Stimulated activated CD8-positive, alpha-beta memory T cell treated with anti-CD3 and anti-CD28 coated beads, Interleukin-7, amount 100 ng/mL, for 48 hours (primary cell): ENCODE results near the gene SNRPA.
"Not testable (repeated sequence)": the region's sequence is repeated elsewhere in the genome, so short reads cannot be mapped to it uniquely, and the experiment has no call there.

Source experiments
- DNase-seq, 2 donors: peaks; one replicate each; pipeline ENCODE4 v3.0.0-alpha.2; 2020; ENCODE audit warnings: low read depth in 1 of 2; ENCODE audit errors: extremely low read depth in 1 of 2

SNRPA gene

DNA sequence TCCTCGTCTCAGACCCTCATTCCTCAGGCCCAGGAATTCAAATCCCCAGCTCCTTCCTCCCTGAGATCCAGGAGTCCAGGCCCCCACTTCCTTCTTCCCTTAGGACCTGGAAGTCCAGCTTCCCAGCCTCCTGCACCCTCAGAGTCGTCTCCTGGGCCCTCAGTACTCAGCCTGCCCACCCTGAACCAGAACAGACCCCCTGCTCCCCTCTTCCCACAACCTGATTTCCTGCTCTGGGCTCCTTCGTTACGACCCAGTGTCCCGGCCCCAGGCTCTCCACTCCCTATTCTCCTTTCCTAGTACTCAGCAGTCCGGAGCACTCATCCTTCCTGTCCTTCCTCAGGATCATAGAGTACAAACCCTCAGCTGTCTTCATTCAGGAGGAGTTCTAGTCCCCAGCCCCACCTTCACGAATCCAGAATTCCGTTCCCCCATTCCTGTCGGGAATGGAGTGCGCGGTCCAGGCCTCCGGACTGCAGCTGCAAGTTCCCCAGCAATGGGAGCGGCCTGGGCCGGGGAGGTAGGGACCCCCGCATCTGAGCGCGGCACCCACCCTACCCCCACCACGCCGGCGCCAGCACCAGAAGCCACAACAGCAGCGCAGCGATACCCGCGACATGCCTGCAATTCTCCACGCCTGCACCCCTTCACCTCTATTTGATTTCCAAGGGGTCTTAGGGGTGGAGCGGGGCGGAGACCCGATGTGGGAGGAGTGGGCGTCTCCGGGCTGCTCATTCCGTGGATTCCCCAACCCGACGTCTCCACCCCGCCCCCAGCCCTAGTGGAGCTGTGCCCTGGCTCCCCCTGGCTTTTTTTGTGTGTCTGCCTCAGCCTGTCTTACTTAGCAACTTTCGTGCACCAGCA lies 60.7 kb downstream of the SNRPA start:
- DNase-seq, result no peak

DNA sequence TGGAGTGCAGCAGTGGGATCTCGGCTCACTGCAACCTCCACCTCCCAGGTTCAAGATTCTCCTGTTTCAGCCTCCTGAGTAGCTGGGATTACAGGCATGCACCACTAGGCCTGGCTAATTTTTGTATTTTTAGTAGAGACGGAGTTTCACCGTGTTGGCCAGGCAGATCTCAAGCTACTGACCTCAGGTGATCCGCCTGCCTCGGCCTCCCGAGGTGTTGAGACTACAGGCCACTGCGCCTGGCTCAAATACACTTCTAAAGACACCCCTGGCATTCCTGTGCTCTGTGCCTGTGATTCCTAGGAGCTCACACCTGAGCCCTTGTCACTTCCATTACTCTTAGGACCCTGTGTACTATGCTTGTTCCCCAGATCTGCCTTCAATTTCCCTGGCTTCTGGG lies 61.6 kb downstream of the SNRPA start:
- DNase-seq, result not testable (repeated sequence)

DNA sequence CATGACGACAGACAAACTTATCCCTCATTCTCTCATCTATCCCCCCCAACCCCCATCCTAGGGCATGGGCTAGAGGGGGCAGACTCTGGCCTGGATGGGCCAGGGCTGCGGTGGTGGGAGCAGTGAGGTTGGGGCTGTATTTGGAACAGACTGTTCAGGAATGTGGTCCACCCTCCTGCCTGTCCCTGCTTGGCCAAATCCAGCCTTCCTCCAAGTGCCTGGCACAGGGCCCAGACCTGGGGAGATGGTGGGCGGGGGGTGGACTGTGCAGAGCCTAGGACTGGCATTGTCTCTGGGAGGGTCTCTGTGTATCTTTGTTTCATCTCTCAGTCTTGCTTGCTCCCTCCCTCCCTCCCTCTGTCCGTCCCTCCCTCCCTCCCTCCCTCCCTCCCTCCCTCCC lies 62.2 kb downstream of the SNRPA start:
- no peak for DNase-seq
